MCF 10A (cell line): ENCODE results near the gene EYA3. TPM values are rescaled to one million over a fixed set of nuclear protein-coding genes. Genes with fewer than 3 reads are reported as not detected.

Source experiments
- BruUV-seq: library from RNA; stranded (reverse); fragments of 400-500 nt; replicated peaks from 2 replicates; lab custom pipeline; 2021; lab: Mats Ljungman, UMichigan
- CTCF ChIA-PET: fragments of 300-600 bp; sonication (Branson Sonifier 250); formaldehyde crosslinking; extraction: SDS; loops from one replicate; lab custom pipeline; 2021; ENCODE audit warnings: antibody characterized with exemption, inconsistent platforms; lab: Yijun Ruan, JAX
- POLR2A ChIA-PET: fragments of 300-600, 350-650 bp; sonication (Branson Sonifier 250); formaldehyde crosslinking; extraction: SDS; loops from one replicate; lab custom pipeline; 2020; ENCODE audit warnings: antibody characterized with exemption, inconsistent platforms; lab: Yijun Ruan, JAX
- DNase-seq: peaks from one replicate; pipeline ENCODE4 v3.0.0-alpha.2; 2018; ENCODE audit not compliant: unreplicated experiment
- H3K27ac Mint-ChIP-seq: one replicate; pipeline ENCODE4 v1.8.0; 2022; ENCODE audit warnings: mild to moderate bottlenecking, low read depth, mixed read lengths; ENCODE audit not compliant: unreplicated experiment
- H3K27me3 Mint-ChIP-seq: one replicate; pipeline ENCODE4 v1.8.0; 2022; ENCODE audit warnings: mixed read lengths; ENCODE audit not compliant: insufficient read depth, unreplicated experiment
- H3K36me3 Mint-ChIP-seq: one replicate; pipeline ENCODE4 v1.8.0; 2022; ENCODE audit warnings: mild to moderate bottlenecking, moderate library complexity, mixed read lengths; ENCODE audit not compliant: insufficient read depth, unreplicated experiment
- H3K4me1 Mint-ChIP-seq: one replicate; pipeline ENCODE4 v1.8.0; 2022; ENCODE audit warnings: mixed read lengths; ENCODE audit not compliant: insufficient read depth, unreplicated experiment
- H3K4me3 Mint-ChIP-seq: one replicate; pipeline ENCODE4 v1.8.0; 2022; ENCODE audit warnings: mild to moderate bottlenecking, moderate library complexity, mixed read lengths; ENCODE audit not compliant: unreplicated experiment
- H3K9me3 Mint-ChIP-seq: one replicate; pipeline ENCODE4 v1.8.0; 2022; ENCODE audit warnings: mixed read lengths; ENCODE audit not compliant: unreplicated experiment
- intact Hi-C: fragments of 100-400 bp; cut with micrococcal nuclease; formaldehyde crosslinking; loops from 2 replicates; pipeline ENCODE4 v1.14.1; 2022
- total RNA-seq: library from RNA; stranded (reverse); gene quantifications from 2 replicates; pipeline ENCODE4 v1.2.3, GENCODE V29; 2022
- TF ChIP-seq, protein P1 (sequence below): fragments of 200-600 bp; IDR thresholded peaks from one replicate; pipeline ENCODE4 v1.8.0; 2022; ENCODE audit warnings: antibody characterized with exemption, mild to moderate bottlenecking; ENCODE audit not compliant: unreplicated experiment

The EYA3 gene
- total RNA-seq, 1 experiment from 2014 or later = 14.4 TPM

DNA sequence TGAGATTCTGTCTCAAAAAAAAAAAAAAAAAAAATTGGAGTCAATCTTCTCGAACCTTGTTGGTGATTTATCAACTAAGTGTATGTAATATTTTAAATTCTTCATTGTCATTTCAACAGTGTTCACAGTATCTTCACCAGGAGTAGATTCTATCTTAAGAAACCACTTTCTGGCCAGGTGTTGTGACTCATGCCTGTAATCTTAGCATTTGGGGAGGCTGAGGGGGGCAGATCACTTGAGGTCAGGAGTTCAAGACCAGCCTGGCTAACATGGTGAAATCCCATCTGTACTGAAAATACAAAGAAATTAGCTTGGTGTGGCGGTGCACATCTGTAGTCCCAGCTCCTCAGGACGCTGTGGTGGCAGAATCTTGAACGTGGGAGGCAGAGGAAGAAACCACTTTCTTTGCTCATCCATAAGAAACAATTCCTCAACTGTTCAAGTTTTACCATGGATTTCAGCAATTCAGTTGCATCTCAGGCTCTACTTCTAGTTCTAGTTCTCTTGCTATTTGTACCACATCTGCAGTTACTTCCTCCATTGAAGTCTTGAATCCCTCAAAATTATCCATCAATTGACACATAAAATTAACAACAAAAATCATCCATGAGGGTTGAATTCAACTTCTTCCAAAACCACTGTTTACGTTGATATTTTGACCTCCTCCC lies 30.4 kb upstream of the EYA3 start:
- Mint-ChIP-seq H3K36me3 (no peaks in the 10 kb centered on the region), H3K27ac (no peak overlapping the region), H3K4me3 (no peak overlapping the region), H3K4me1 (peaks cover 11% of the 10 kb centered on the region), H3K9me3 (no peaks in the 10 kb centered on the region), H3K27me3 (no peaks in the 10 kb centered on the region)
- BruUV-seq = no TSS peak
- DNase-seq = no peak
- CTCF ChIA-PET = interaction anchor here (1.2 to 1.5 kb wide), 2 partner anchors 17 to 27 kb away, joined by 3 to 7 read pairs; no protein-coding TSS in a partner anchor
- intact Hi-C loops = no loop called here
- TF ChIP-seq, protein P1, sequence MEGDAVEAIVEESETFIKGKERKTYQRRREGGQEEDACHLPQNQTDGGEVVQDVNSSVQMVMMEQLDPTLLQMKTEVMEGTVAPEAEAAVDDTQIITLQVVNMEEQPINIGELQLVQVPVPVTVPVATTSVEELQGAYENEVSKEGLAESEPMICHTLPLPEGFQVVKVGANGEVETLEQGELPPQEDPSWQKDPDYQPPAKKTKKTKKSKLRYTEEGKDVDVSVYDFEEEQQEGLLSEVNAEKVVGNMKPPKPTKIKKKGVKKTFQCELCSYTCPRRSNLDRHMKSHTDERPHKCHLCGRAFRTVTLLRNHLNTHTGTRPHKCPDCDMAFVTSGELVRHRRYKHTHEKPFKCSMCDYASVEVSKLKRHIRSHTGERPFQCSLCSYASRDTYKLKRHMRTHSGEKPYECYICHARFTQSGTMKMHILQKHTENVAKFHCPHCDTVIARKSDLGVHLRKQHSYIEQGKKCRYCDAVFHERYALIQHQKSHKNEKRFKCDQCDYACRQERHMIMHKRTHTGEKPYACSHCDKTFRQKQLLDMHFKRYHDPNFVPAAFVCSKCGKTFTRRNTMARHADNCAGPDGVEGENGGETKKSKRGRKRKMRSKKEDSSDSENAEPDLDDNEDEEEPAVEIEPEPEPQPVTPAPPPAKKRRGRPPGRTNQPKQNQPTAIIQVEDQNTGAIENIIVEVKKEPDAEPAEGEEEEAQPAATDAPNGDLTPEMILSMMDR = no peak
- POLR2A ChIA-PET = no interaction called here

DNA sequence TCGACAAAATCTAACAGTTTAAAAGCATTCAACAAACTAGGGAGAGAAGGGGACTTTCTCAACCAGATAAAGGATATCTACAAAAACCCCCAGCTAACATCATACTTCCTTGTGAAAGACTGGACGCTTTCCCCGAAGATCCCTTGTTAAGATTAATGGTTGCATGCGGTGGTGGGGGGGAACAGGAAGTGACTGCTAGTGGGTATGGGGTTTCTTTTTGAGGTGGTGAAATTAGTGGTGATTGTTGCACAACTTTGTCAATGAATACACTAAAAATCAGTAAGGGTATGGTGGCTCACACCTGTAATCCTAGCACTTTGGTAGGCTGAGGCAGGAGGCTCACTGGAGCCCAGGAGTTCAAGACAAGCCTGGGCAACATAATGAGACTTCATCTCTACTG lies 26.9 kb upstream of the EYA3 start:
- Mint-ChIP-seq H3K9me3 (no peaks in the 10 kb centered on the region), H3K4me3 (no peak overlapping the region), H3K36me3 (no peaks in the 10 kb centered on the region), H3K27ac (no peak overlapping the region), H3K27me3 (no peaks in the 10 kb centered on the region), H3K4me1 (peaks cover 9% of the 10 kb centered on the region)
- intact Hi-C loops = no loop called here
- BruUV-seq = no TSS peak
- DNase-seq = no peak
- ChIA-PET CTCF (interaction anchor here (0.6 kb wide), 1 partner anchor 150 kb away, joined by 5 read pairs; no protein-coding TSS in a partner anchor), POLR2A (no interaction called here)
- TF ChIP-seq, protein P1 = no peak

DNA sequence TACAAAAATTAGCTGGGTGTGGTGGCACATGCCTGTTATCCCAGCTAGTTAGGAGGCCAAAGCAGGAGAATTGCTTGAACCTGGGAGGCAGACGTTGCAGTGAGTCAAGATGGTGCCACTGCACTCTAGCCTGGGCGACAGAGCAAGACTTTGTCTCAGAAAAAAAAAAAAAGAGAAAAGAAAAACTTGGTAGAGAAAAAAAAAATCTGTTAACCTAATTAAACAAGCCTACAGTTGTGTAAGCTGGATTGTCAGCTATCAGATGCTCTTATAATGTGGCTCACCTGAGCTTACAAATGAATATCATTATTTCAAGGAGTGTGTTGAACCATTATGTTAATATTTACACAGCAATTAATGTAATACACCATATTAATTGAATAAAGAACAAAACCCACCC lies 26.4 kb upstream of the EYA3 start:
- H3K27ac Mint-ChIP-seq = no peak overlapping the region
- no peak overlapping the region for H3K4me3 Mint-ChIP-seq
- intact Hi-C loops = no loop called here
- ChIA-PET POLR2A (no interaction called here), CTCF (interaction anchor here (0.6 kb wide), 1 partner anchor 151 kb away, joined by 5 read pairs; no protein-coding TSS in a partner anchor)
- H3K4me1 Mint-ChIP-seq = peaks cover 9% of the 10 kb centered on the region
- DNase-seq = no peak
- H3K9me3 Mint-ChIP-seq = no peaks in the 10 kb centered on the region
- TF ChIP-seq, protein P1 = no peak
- H3K36me3 Mint-ChIP-seq = no peaks in the 10 kb centered on the region
- BruUV-seq = no TSS peak
- no peaks in the 10 kb centered on the region for H3K27me3 Mint-ChIP-seq

DNA sequence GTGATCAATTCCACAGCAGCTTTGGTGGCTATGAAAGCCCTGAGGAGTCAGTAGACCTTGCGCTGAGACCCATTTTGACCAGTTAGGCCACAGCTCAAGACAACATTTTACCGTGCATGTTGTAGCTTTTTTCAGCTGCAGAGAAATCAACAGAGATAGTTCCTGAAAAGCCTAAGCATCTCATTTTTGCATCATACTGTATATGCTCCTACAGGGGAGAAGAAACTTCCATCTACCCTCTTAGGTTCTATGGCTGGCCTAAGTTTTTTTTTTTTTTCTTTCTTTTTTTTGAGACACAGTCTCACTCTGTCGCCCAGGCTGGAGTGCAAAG lies 24.8 kb upstream of the EYA3 start:
- ChIA-PET CTCF (interaction anchor here (0.7 to 1.6 kb wide), 4 partner anchors 22 to 107 kb away, joined by 3 to 11 read pairs (median 4); no protein-coding TSS in a partner anchor), POLR2A (no interaction called here)
- BruUV-seq = no TSS peak
- Mint-ChIP-seq H3K36me3 (no peaks in the 10 kb centered on the region), H3K4me3 (no peak overlapping the region), H3K27ac (no peak overlapping the region), H3K4me1 (peaks cover 9% of the 10 kb centered on the region), H3K27me3 (no peaks in the 10 kb centered on the region), H3K9me3 (no peaks in the 10 kb centered on the region)
- intact Hi-C loops = no loop called here
- DNase-seq = no peak
- TF ChIP-seq, protein P1 = no peak
